ENCODE results near the gene CCDC40. TPM values are rescaled to one million over a fixed set of nuclear protein-coding genes. Genes with fewer than 3 reads are reported as not detected.

CCDC40 gene
- total RNA-seq, 4 donors from 2014 or later: 2.8 to 54.5 (median 7.8) TPM

- H3K36me3 ChIP-seq: peaks cover 0 to 22% (median 0%) of the 10 kb centered on the region in 3 donors
- no peak for DNase-seq
- H3K4me1 ChIP-seq: peaks cover 0 to 13% (median 2%) of the 10 kb centered on the region in 4 donors
- H3K9me3 ChIP-seq: no peaks in the 10 kb centered on the region
- TF ChIP-seq CTCF (IDR thresholded peaks at IDR 0.05): no peak
- TF ChIP-seq POLR2A (IDR thresholded peaks at IDR 0.05): no peak
- no peak overlapping the region for H3K27ac ChIP-seq
- H3K4me3 ChIP-seq: no peak overlapping the region
- no peaks in the 10 kb centered on the region for H3K27me3 ChIP-seq
These were observed 27.6 kb upstream of the CCDC40 start for GRCh38 chr17:80008848-80009247.

GRCh38 chr17:80009391-80010282 lies 26.8 kb upstream of the CCDC40 start:
- DNase-seq: no peak
- Histone ChIP-seq H3K27me3 (no peaks in the 10 kb centered on the region), H3K36me3 (peaks cover 0 to 22% (median 0%) of the 10 kb centered on the region in 3 donors), H3K27ac (no peak overlapping the region), H3K9me3 (no peaks in the 10 kb centered on the region), H3K4me1 (peaks cover 0 to 13% (median 2%) of the 10 kb centered on the region in 4 donors), H3K4me3 (no peak overlapping the region)
- TF ChIP-seq POLR2A (IDR thresholded peaks at IDR 0.05) (no peak), CTCF (IDR thresholded peaks at IDR 0.05) (no peak)

GRCh38 chr17:80010283-80010858 lies 26.1 kb upstream of the CCDC40 start:
- no peaks in the 10 kb centered on the region for H3K9me3 ChIP-seq
- H3K36me3 ChIP-seq: peaks cover 0 to 22% (median 0%) of the 10 kb centered on the region in 3 donors
- peaks cover 0 to 13% (median 2%) of the 10 kb centered on the region in 4 donors for H3K4me1 ChIP-seq
- no peak for DNase-seq
- no peak overlapping the region for H3K4me3 ChIP-seq
- H3K27ac ChIP-seq: no peak overlapping the region
- no peaks in the 10 kb centered on the region for H3K27me3 ChIP-seq
- TF ChIP-seq CTCF (IDR thresholded peaks at IDR 0.05) (no peak), POLR2A (IDR thresholded peaks at IDR 0.05) (no peak)

- Histone ChIP-seq H3K4me3 (no peak overlapping the region), H3K27me3 (no peaks in the 10 kb centered on the region), H3K27ac (no peak overlapping the region), H3K9me3 (no peaks in the 10 kb centered on the region), H3K36me3 (peaks cover 0 to 22% (median 0%) of the 10 kb centered on the region in 3 donors), H3K4me1 (peaks cover 0 to 5% (median 2%) of the 10 kb centered on the region in 4 donors)
- no peak for DNase-seq
- TF ChIP-seq POLR2A (IDR thresholded peaks at IDR 0.05) (no peak), CTCF (IDR thresholded peaks at IDR 0.05) (no peak)
These were observed 24.4 kb upstream of the CCDC40 start for GRCh38 chr17:80011989-80012555.

- no peaks in the 10 kb centered on the region for H3K9me3 ChIP-seq
- H3K36me3 ChIP-seq: peaks cover 0 to 22% (median 0%) of the 10 kb centered on the region in 3 donors
- no peak for DNase-seq
- no peak for TF ChIP-seq POLR2A (IDR thresholded peaks at IDR 0.05)
- TF ChIP-seq CTCF (IDR thresholded peaks at IDR 0.05): no peak
- no peak overlapping the region for H3K4me3 ChIP-seq
- H3K4me1 ChIP-seq: peaks cover 0 to 5% (median 2%) of the 10 kb centered on the region in 4 donors
- H3K27me3 ChIP-seq: no peaks in the 10 kb centered on the region
- no peak overlapping the region for H3K27ac ChIP-seq
These were observed 23.4 kb upstream of the CCDC40 start for GRCh38 chr17:80012765-80013741.

Data from Peyer's patch (tissue), 4 donors.